ENCODE measurements around the gene PITPNM2. TPM values are rescaled to one million over a fixed set of nuclear protein-coding genes. Genes with fewer than 3 reads are reported as not detected.
"Not testable (repeated sequence)": the region's sequence is repeated elsewhere in the genome, so short reads cannot be mapped to it uniquely, and the experiment has no call there.

PITPNM2 gene
- total and polyA plus RNA-seq, 2 donors (not counting 1 experiment from before 2014, with no cell fraction given): 2.2 to 6.6 TPM

- H2AFZ ChIP-seq (ENCODE audit: low read length): no peak overlapping the region
- no peak overlapping the region for H3K4me2 ChIP-seq (ENCODE audit: extremely low read depth, insufficient read depth, low read length)
- no peaks in the 10 kb centered on the region for H4K20me1 ChIP-seq (ENCODE audit: control insufficient read depth, extremely low read depth, insufficient read depth, low read length)
- H3K36me3 ChIP-seq (ENCODE audit: control insufficient read depth, insufficient read depth, low read length): peaks cover 8% of the 10 kb centered on the region
- peaks cover 3% of the 10 kb centered on the region for H3K4me1 ChIP-seq (ENCODE audit: control insufficient read depth, extremely low read depth, insufficient read depth, low read length)
- no peaks in the 10 kb centered on the region for H3K9me3 ChIP-seq (ENCODE audit: control insufficient read depth, insufficient read depth, low read depth, low read length)
- no peaks in the 10 kb centered on the region for H3K27me3 ChIP-seq (ENCODE audit: control insufficient read depth, insufficient read depth, low read length)
- no peak overlapping the region for H3K9ac ChIP-seq (ENCODE audit: insufficient read depth, low read length)
- H3K79me2 ChIP-seq (ENCODE audit: control insufficient read depth, insufficient read depth, low read length): no peaks in the 10 kb centered on the region
- TF ChIP-seq EZH2 (IDR thresholded peaks at IDR 0.05; ENCODE audit: low read length, missing control alignments) (no peak), CTCF (conservative IDR thresholded peaks at IDR 0.05 in 1 of 2, IDR thresholded peaks at IDR 0.05 in 1 of 2; ENCODE audit: low read depth in 1 of 2, low read length in 2 of 2) (no peak)
- H3K4me3 ChIP-seq (replicated peaks in 1 of 4; ENCODE audit: control extremely low read depth in 1 of 4, insufficient read depth in 1 of 4, low read depth in 3 of 4, low read length in 4 of 4): no peak overlapping the region
- no peak for DNase-seq (ENCODE audit: low read depth in 2 of 2)
- no peak overlapping the region for H3K27ac ChIP-seq (ENCODE audit: insufficient read depth, low read length)
Measured at GRCh38 chr12:123105211-123105826, 45.6 kb downstream of the PITPNM2 start.

- no peaks in the 10 kb centered on the region for H3K79me2 ChIP-seq (ENCODE audit: control insufficient read depth, insufficient read depth, low read length)
- no peak overlapping the region for H3K27ac ChIP-seq (ENCODE audit: insufficient read depth, low read length)
- no peak overlapping the region for H3K4me3 ChIP-seq (replicated peaks in 1 of 4; ENCODE audit: control extremely low read depth in 1 of 4, insufficient read depth in 1 of 4, low read depth in 3 of 4, low read length in 4 of 4)
- no peak for DNase-seq (ENCODE audit: low read depth in 2 of 2)
- no peaks in the 10 kb centered on the region for H3K9me3 ChIP-seq (ENCODE audit: control insufficient read depth, insufficient read depth, low read depth, low read length)
- no peak overlapping the region for H2AFZ ChIP-seq (ENCODE audit: low read length)
- H4K20me1 ChIP-seq (ENCODE audit: control insufficient read depth, extremely low read depth, insufficient read depth, low read length): no peaks in the 10 kb centered on the region
- no peaks in the 10 kb centered on the region for H3K27me3 ChIP-seq (ENCODE audit: control insufficient read depth, insufficient read depth, low read length)
- no peak overlapping the region for H3K9ac ChIP-seq (ENCODE audit: insufficient read depth, low read length)
- no peak overlapping the region for H3K4me2 ChIP-seq (ENCODE audit: extremely low read depth, insufficient read depth, low read length)
- peaks cover 8% of the 10 kb centered on the region for H3K36me3 ChIP-seq (ENCODE audit: control insufficient read depth, insufficient read depth, low read length)
- no peak for TF ChIP-seq EZH2 (IDR thresholded peaks at IDR 0.05; ENCODE audit: low read length, missing control alignments)
- TF ChIP-seq CTCF (conservative IDR thresholded peaks at IDR 0.05 in 1 of 2, IDR thresholded peaks at IDR 0.05 in 1 of 2; ENCODE audit: low read depth in 1 of 2, low read length in 2 of 2): no peak
- peaks cover 3% of the 10 kb centered on the region for H3K4me1 ChIP-seq (ENCODE audit: control insufficient read depth, extremely low read depth, insufficient read depth, low read length)
Measured at GRCh38 chr12:123104809-123105208, 46.1 kb downstream of the PITPNM2 start.

- H2AFZ ChIP-seq (ENCODE audit: low read length); H3K27ac ChIP-seq (ENCODE audit: insufficient read depth, low read length); H3K9ac ChIP-seq (ENCODE audit: insufficient read depth, low read length); H3K9me3 ChIP-seq (ENCODE audit: control insufficient read depth, insufficient read depth, low read depth, low read length); H3K4me2 ChIP-seq (ENCODE audit: extremely low read depth, insufficient read depth, low read length); H3K79me2 ChIP-seq (ENCODE audit: control insufficient read depth, insufficient read depth, low read length); H3K4me3 ChIP-seq (replicated peaks in 1 of 4; ENCODE audit: control extremely low read depth in 1 of 4, insufficient read depth in 1 of 4, low read depth in 3 of 4, low read length in 4 of 4); H3K36me3 ChIP-seq (ENCODE audit: control insufficient read depth, insufficient read depth, low read length); H3K4me1 ChIP-seq (ENCODE audit: control insufficient read depth, extremely low read depth, insufficient read depth, low read length); DNase-seq (ENCODE audit: low read depth in 2 of 2); H3K27me3 ChIP-seq (ENCODE audit: control insufficient read depth, insufficient read depth, low read length); H4K20me1 ChIP-seq (ENCODE audit: control insufficient read depth, extremely low read depth, insufficient read depth, low read length): not testable (repeated sequence)
Measured at GRCh38 chr12:123104094-123104493, 46.8 kb downstream of the PITPNM2 start.

All from fibroblast of lung (primary cell).